NCI-H774 (cell line): ENCODE measurements around the gene SYNE3.
A peak's percentile ranks its signal among the peaks of the same experiment; 100 is the strongest.
"Not testable (repeated sequence)": the region's sequence is repeated elsewhere in the genome, so short reads cannot be mapped to it uniquely, and the experiment has no call there.

Source experiments
- DNase-seq: peaks from one replicate; lab custom pipeline; 2025; lab: John Stamatoyannopoulos, UW

The SYNE3 gene

DNA sequence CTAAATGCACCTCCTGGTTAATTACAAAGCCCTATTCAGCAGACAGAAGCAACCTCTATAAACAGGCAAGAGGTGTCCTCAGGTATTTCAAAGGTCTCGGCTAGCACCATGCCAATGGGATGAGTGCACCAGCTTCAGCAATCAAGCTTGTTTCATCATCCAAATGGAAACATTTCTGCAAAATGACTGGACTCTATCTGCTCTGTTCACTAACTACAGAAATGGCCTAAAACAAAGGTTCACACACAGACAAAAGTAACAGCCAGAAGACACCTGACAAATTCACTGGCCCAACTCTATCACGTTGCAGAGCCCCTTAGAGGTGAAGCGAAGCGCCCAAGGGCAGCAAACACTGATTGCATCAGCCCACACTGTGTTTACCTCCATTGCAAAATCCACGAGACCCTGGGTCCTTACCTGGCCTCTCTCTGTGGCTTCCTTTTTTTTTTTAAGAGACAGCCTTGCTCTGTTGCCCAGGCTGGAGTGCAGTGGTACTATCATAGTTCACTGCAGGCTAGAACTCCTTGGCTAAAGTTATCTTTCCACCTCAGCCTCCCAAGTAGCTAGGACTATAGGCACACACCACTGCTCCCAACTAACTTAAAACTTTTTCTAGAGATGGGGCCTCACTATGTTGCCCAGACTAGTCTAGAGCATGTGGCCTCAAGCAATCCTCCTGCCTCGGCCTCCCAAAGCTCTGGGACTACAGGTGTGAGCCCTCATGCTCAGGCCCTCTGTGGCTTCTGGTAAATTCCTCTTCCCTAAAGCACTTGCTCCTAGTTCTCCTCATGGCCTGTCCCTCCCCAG, 8.5 kb upstream of the SYNE3 start:
- no peak for DNase-seq

DNA sequence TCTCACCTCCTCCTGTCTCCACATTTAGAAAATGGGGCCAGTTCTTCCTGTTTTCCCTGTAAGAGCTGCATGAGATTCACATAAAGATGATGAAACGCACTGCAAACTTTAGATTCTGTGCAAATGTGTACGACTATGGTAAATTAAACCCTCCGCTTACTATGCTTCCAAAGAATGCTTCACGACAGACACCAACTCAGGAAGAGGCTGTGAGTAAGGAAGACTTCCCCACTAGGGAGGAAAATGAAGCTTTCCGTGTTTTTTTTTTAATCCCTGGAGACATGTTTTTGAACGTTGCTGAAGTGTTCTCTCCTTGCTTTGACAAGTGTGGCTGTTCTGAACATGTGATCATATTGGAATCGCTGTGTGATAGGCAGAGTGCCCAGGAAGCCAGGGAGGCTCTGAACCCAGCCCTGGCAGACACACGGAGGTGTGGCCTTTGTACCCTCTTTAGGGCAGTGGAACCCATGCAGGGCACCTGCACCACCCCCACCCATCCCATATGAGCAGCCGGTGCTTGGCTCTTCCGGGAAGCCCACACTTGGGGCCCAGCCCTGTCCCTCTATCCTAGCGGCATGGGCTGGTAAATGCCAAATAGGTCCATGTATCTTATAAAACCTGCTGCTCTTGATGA, 7.5 kb upstream of the SYNE3 start:
- no peak for DNase-seq

- DNase-seq, result no peak
These were observed 6.8 kb upstream of the SYNE3 start for GRCh38 chr14:95523051-95523814.

- no peak for DNase-seq
These were observed 6.1 kb upstream of the SYNE3 start for GRCh38 chr14:95522556-95522955.

GRCh38 chr14:95522116-95522515, 5.7 kb upstream of the SYNE3 start:
- DNase-seq, result no peak

GRCh38 chr14:95521001-95521400, 4.6 kb upstream of the SYNE3 start:
- DNase-seq, result no peak

GRCh38 chr14:95520346-95520745, 3.9 kb upstream of the SYNE3 start:
- no peak for DNase-seq

DNA sequence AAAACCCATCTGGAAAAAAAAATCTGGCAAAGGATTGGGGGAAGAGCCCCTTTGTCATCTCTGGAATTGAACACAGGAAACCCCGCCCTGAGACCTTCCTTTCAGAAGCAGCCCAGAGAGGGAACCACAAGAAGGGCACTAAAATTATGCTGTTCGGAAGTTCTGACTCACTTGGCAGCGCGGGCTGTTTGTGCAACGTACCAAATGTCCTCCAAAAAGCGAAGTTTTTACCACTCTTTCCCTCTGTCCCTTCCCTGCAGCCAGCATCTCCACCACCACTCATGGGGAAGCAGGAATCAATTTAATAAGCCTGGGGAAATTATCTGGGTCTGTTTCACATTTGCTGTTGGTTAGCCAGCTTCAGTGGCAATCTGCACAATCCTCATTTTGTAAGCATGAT, 3.2 kb upstream of the SYNE3 start:
- DNase-seq, result no peak

- no peak for DNase-seq
These were observed 1.7 kb upstream of the SYNE3 start for GRCh38 chr14:95518045-95518751.

DNA sequence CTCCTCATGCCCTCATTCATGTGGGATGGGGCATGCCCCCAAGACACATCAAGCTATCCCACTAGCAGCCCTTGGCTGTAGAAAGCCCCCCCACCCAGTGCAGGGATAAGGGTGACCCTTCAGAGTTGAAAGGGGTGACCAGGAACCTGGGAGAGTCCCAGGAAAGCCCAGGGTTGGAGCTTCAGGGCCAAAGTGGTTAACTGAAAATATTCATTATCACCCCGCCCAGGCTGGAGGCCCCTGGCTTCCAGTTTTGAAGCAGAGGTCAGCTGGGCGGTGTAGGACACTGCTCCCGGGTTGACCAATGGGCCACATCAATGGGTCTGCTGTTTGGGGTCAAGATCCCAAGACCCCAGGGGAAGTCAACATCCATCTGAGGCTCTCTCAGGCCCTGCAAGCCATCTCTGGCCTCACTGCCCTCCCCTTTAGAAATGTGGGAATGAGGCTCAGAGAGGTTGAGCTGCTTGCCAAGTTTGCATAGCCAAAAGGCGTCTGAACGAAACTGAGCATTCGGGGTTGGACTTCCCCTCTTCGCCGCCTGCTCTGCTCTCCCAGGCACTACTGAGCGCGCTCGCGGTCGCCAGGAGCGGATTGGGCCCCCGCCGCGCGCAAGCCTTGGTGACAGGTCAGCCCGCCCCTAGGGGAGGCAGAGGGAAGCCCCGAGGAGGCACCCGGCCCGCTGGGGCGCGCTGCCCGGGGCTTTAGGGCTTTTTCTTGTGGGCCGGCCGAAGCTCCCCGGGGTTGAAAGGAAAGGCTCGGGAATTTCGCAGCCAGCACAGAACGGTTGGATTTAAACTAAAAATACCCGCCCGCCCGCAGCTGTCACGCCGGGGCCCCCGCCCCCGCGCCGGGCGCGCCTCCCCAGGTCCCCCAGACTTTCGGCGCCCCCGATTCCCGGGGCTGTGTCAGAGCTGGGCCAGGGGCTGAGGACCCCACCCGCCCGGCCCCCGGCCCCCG, 576 bp downstream of the SYNE3 start:
- peak; percentile 40 for DNase-seq

DNA sequence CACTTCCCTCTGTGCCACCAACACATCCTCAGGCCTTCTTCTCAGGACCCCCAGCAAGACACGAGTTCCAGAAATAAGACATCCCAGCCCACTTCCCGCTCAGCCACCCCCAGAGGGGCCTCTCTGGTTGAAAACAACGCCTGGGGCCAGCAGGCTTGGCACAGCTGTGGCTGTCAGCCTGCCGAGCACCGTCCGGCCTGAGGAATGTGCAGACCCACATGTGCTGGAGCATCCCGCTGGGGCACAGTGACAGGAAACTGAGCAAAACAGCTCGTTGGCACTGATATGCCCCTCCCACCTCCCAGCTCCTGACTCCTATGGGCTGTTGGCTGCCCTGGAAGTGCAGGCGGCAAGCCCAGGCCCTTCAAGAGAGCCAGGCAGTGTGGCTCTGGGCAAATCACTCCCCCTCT, 1.4 kb downstream of the SYNE3 start:
- DNase-seq, result no peak

- peak; percentile 68 for DNase-seq
These were observed 2.0 kb downstream of the SYNE3 start for GRCh38 chr14:95514131-95515079.

- no peak for DNase-seq
These were observed 3.2 kb downstream of the SYNE3 start for GRCh38 chr14:95513291-95513690.

GRCh38 chr14:95511687-95512086, 4.8 kb downstream of the SYNE3 start:
- no peak for DNase-seq

GRCh38 chr14:95510804-95511203, 5.6 kb downstream of the SYNE3 start:
- DNase-seq, result no peak

- not testable (repeated sequence) for DNase-seq
These were observed 6.1 kb downstream of the SYNE3 start for GRCh38 chr14:95510344-95510743.

GRCh38 chr14:95509495-95509894, 7.0 kb downstream of the SYNE3 start:
- no peak for DNase-seq

GRCh38 chr14:95508377-95508776, 8.1 kb downstream of the SYNE3 start:
- no peak for DNase-seq

DNA sequence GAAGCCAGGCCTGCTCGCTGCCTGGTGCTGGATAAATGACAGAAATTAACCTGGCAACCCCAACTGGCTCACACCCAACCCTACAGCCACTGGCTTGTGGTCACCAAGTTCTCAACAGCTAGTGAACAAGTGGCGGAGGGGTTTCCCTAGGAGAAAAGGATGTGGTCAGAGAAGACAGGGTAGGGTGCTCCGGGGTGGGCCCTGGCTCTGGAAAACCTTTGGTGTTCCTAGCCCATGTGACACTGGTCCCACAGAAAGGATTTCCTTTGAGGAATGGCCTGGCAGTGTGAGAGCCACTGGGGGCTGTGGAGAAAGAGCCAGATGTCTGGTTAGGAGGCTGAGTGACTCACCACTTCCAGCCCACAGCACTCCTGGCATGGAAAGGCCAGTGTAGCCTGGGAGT, 8.7 kb downstream of the SYNE3 start:
- no peak for DNase-seq

GRCh38 chr14:95507174-95507573, 9.3 kb downstream of the SYNE3 start:
- DNase-seq, result no peak
